ENCODE measurements around the gene HIGD2B.

Gene HIGD2B

GRCh38 chr15:72706266-72706665, 20.3 kb upstream of the HIGD2B start:
- DNase-seq (ENCODE audit: low read depth): peak; percentile 12
- no peak for TF ChIP-seq MAX (IDR thresholded peaks at IDR 0.05; ENCODE audit: low read depth, low read length)
- no peak for TF ChIP-seq MYC (IDR thresholded peaks at IDR 0.05; ENCODE audit: low read depth, low read length)
- TF ChIP-seq CTCF (IDR thresholded peaks at IDR 0.05; ENCODE audit: low read depth, low read length): no peak
- no peak for TF ChIP-seq POLR2A (IDR thresholded peaks at IDR 0.05; ENCODE audit: extremely low read depth, insufficient read length)
- no peak overlapping the region for H3K4me3 ChIP-seq (ENCODE audit: low read depth, low read length)

GRCh38 chr15:72700076-72700475, 14.1 kb upstream of the HIGD2B start:
- TF ChIP-seq POLR2A (IDR thresholded peaks at IDR 0.05; ENCODE audit: extremely low read depth, insufficient read length) (no peak), MAX (IDR thresholded peaks at IDR 0.05; ENCODE audit: low read depth, low read length) (no peak), CTCF (IDR thresholded peaks at IDR 0.05; ENCODE audit: low read depth, low read length) (no peak), MYC (IDR thresholded peaks at IDR 0.05; ENCODE audit: low read depth, low read length) (no peak)
- no peak for DNase-seq (ENCODE audit: low read depth)
- H3K4me3 ChIP-seq (ENCODE audit: low read depth, low read length): no peak overlapping the region

- no peak overlapping the region for H3K4me3 ChIP-seq (ENCODE audit: low read depth, low read length)
- TF ChIP-seq CTCF (IDR thresholded peaks at IDR 0.05; ENCODE audit: low read depth, low read length): no peak
- no peak for TF ChIP-seq MAX (IDR thresholded peaks at IDR 0.05; ENCODE audit: low read depth, low read length)
- TF ChIP-seq MYC (IDR thresholded peaks at IDR 0.05; ENCODE audit: low read depth, low read length): no peak
- TF ChIP-seq POLR2A (IDR thresholded peaks at IDR 0.05; ENCODE audit: extremely low read depth, insufficient read length): no peak
- DNase-seq (ENCODE audit: low read depth): no peak
Measured at GRCh38 chr15:72698938-72699337, 13.0 kb upstream of the HIGD2B start.

- no peak overlapping the region for H3K4me3 ChIP-seq (ENCODE audit: low read depth, low read length)
- no peak for DNase-seq (ENCODE audit: low read depth)
- TF ChIP-seq MYC (IDR thresholded peaks at IDR 0.05; ENCODE audit: low read depth, low read length) (no peak), POLR2A (IDR thresholded peaks at IDR 0.05; ENCODE audit: extremely low read depth, insufficient read length) (no peak), MAX (IDR thresholded peaks at IDR 0.05; ENCODE audit: low read depth, low read length) (no peak), CTCF (IDR thresholded peaks at IDR 0.05; ENCODE audit: low read depth, low read length) (no peak)
Measured at GRCh38 chr15:72690938-72691337, 5.0 kb upstream of the HIGD2B start.

GRCh38 chr15:72688697-72689096, 2.7 kb upstream of the HIGD2B start:
- no peak for DNase-seq (ENCODE audit: low read depth)
- H3K4me3 ChIP-seq (ENCODE audit: low read depth, low read length): no peak overlapping the region
- TF ChIP-seq CTCF (IDR thresholded peaks at IDR 0.05; ENCODE audit: low read depth, low read length): no peak
- no peak for TF ChIP-seq MAX (IDR thresholded peaks at IDR 0.05; ENCODE audit: low read depth, low read length)
- TF ChIP-seq MYC (IDR thresholded peaks at IDR 0.05; ENCODE audit: low read depth, low read length): no peak
- TF ChIP-seq POLR2A (IDR thresholded peaks at IDR 0.05; ENCODE audit: extremely low read depth, insufficient read length): no peak

Data from NB4 (cell line).